ENCODE results near the gene GCA.

The GCA gene

GRCh38 chr2:162343824-162344616 is at the start of gene GCA:
Gene GCA (plus strand): TSS chr2:162344132. CDS start chr2:162344249, 117 bp downstream.
- DNase-seq, result peak; percentile 94

GRCh38 chr2:162295009-162295408 is 48.9 kb upstream of the GCA start:
- DNase-seq, result no peak

- DNase-seq, result peak; percentile 45
These were observed 45.9 kb upstream of the GCA start for GRCh38 chr2:162297925-162298552.

DNA sequence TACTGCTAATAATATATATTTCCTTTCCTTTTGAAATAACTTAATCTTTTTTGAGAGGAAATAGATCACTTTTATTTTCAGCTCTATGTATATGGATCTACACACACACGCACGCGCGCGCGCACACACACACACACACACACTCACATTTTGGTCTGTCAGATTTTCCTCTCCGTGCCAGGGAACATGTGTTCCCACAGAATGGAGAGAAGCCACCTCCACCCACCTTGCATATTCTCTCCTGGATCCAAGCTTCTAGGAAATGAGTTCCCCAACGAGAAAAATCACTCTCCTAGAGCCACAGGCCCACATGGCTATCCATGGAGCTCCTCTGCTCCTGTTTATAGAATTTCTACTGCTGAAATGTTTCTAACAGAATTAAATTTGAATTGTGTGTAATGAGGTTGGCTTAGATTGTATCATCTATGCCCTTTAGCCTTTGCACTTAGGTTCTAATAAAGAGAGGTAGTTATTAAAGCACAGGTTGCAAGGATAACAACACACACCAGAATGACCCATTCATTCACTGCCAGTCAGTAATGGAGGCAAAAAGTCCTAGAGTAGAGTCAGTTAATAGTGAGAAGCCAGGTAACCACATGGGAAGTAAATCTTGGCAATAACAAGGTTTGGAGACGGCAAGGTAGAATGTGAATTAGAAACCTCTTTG is 45.1 kb upstream of the GCA start:
- DNase-seq, result no peak

GRCh38 chr2:162300266-162300665 is 43.7 kb upstream of the GCA start:
- DNase-seq, result no peak

DNA sequence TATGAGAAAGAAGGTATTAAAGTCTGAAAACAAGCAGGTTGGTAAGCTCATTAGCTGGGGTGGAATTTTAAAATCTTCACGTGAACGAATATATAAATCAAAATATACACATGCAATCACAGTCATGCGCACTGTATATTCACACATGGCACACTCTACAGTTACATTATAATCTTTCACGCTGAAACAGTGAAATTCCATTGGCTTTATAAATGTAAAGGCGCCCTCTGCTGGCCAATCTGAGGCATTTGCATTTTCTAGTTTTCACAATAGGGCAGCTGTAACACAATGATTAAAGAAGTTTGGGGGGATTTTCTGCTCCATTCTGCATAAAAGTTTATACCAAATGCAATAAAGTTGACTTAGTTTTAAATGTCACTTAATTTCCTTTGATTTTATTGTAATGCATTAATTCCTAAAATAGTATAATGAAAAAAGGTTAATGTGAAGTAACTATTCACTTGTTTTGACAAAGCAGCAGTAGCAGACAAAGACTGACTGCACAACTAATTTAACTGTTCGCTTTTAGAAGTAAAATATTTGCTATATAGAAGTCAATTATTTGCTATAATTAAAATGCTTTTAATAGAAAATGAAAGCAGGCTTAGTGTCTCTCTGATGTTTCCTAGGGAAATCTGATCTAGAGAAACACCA is 42.7 kb upstream of the GCA start:
- DNase-seq, result peak; percentile 19

- no peak for DNase-seq
These were observed 42.1 kb upstream of the GCA start for GRCh38 chr2:162301877-162302276.

GRCh38 chr2:162305901-162306300 is 38.0 kb upstream of the GCA start:
- DNase-seq, result no peak

DNA sequence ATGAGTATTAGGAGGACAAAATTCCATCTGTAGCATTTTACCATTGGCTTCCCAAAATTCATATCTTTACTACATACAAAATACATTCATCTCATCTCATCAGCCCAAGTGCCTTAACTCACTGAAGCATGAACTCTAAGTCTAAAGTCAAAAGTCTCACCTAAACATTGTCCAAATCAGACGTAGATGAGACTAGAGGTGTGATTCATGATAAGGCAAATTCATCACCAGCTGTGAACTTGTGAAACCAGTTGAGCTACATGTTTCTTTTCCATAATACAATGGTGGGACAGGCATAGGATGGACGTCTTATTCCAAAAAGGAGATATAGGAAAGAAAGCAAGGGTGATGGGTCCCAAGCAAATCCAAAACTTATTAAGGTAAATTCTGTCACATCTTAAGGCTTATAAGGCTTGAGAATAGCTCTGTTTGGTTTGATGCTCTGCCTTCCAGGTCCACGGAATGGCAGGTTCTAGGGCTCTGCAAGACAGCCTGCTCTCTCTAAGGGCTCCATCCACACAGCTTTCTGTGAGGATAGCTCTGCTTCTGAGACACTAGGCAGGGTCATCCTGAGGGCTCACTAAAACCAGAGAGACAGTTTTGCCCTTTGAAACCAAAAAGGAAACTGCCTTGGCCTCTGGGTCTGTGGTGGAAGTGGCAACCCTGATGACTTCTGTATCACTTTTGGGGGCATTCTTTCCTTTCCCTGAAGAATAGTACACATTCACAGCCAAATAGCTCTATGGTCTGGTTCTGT is 35.0 kb upstream of the GCA start:
- no peak for DNase-seq

GRCh38 chr2:162312853-162313252 is 31.1 kb upstream of the GCA start:
- no peak for DNase-seq

- no peak for DNase-seq
These were observed 28.0 kb upstream of the GCA start for GRCh38 chr2:162315938-162316337.

- no peak for DNase-seq
These were observed 27.3 kb upstream of the GCA start for GRCh38 chr2:162316590-162316989.

GRCh38 chr2:162317058-162317742 is 26.7 kb upstream of the GCA start:
- DNase-seq, result no peak

DNA sequence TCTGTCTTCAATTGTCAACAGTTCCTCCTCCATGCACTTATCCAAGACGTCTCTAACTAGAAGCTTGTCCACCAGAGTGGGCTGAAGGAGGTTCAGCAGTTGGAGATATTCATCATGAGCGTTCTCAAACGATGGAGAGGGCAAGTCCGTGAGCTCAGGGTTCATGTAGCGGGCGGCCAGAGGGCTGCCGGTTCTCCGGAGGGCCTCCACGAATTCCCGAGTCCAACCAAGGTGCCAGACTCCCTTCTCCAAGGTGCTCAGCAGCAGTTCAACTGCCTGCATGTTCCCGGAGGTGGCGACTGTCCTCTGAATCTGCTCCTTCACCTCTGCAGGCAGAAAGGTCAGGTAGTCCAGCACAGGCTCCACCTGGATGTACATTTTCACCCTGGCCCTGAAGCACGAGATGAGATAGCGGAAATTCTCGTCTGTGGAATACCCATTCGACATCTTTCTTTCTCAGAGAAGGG is 26.0 kb upstream of the GCA start:
- no peak for DNase-seq

GRCh38 chr2:162318328-162319180 is 25.4 kb upstream of the GCA start, which contains the start of gene IFIH1:
Gene IFIH1 (minus strand): TSS chr2:162318684. CDS start chr2:162318307, 377 bp downstream.
- DNase-seq, result peak; percentile 90

DNA sequence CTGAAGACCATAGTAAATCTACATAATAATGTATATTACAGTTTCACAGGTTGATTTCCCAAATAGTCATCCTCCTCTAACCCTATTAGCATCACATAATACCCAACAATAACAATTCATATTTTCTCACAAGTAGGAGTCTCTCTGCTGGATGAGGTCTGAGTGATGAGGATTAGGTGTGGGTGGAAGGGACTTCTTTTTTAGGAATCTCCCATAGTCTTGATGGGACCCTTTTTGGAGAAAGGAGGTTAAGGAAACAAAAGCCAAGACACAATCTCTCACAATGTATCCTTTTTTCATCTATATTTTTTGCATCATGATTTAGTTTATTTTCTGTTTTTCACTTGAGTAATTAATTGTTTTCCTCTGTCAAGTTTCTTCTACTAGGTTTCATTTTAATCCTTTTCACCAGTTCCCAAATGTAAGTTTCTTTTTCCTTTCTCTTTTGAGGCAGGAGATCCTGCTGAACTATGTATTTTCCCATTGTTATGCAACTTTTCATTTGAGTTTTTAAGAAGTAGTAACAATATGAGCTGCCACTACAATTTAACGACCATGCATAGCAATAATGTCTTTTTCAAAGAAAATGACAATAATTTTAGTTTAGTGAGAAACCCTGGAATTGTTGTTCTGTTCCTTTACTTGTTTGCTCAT is 22.9 kb upstream of the GCA start:
- no peak for DNase-seq

- no peak for DNase-seq
These were observed 19.0 kb upstream of the GCA start for GRCh38 chr2:162324953-162325352.

GRCh38 chr2:162327134-162327769 is 16.7 kb upstream of the GCA start:
- no peak for DNase-seq

GRCh38 chr2:162327806-162328205 is 16.1 kb upstream of the GCA start:
- no peak for DNase-seq

Measured in KG1 (cell line).